GM12878 (cell line): ENCODE data around the gene EFNA4.

ENCODE experiments used
- REST ChIP-seq: IDR thresholded peaks from 2 replicates; pipeline ENCODE4 v1.6.1; 2012; ENCODE audit warnings: mild to moderate bottlenecking, low read depth, low read length
- SRF ChIP-seq, 2 experiments: IDR thresholded peaks; 2 replicates each; pipeline ENCODE4 v1.6.1; 2011; ENCODE audit warnings: low read depth in 2 of 2, low read length in 2 of 2, mild to moderate bottlenecking in 1 of 2, moderate library complexity in 1 of 2
- ZBED1 ChIP-seq: IDR thresholded peaks from 2 replicates; pipeline ENCODE4 v1.6.1; 2016; ENCODE audit warnings: borderline replicate concordance

- TF ChIP-seq ZBED1, result no peak
- no peak for TF ChIP-seq REST
- TF ChIP-seq SRF (IDR thresholded peaks at IDR 0.05; ENCODE audit: low read depth in 2 of 2, low read length in 2 of 2), result no peak
These were observed 5.7 kb upstream of the EFNA4 start for GRCh38 chr1:155057788-155058211.
